ENCODE results near the gene EFNA5.

EFNA5 gene

DNA sequence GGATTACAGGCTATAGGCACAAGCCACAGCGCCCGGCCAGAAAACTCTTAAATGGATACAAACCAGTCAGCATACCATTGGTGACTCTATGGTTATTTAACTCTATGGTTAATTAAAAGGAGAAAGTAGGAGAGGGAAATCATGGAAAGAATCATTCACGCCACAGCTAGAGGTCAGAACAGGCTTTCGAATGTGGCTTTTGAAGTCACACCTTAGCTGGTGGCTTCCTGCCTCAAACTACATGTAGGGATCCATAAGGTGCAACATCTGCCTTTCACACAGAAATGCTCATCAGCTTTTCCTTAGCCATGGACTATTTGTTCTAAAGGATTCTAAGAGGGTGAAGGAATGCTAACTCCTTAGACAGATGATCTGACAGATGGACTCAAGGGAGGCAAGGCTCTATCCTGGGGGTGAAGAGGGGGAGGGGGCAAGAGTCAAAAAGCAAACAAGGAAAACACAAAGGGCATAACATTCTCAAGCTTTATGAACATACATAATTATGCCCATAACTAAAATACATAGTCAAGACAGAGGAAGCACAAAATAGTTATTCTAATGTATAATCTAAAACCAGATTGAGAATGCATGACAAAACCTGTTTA is 130.9 kb downstream of the EFNA5 start:
- peaks cover 13% of the 10 kb centered on the region for H3K27me3 Mint-ChIP-seq (ENCODE audit: low read depth)
- H3K9me3 Mint-ChIP-seq = no peaks in the 10 kb centered on the region
- DNase-seq (ENCODE audit: low spot score) = no peak
- no peak overlapping the region for H3K4me3 Mint-ChIP-seq
- peaks cover 3% of the 10 kb centered on the region for H3K4me1 Mint-ChIP-seq (ENCODE audit: low read depth)
- no peaks in the 10 kb centered on the region for H3K36me3 Mint-ChIP-seq (ENCODE audit: low read depth)
- no peak overlapping the region for H3K27ac Mint-ChIP-seq

DNA sequence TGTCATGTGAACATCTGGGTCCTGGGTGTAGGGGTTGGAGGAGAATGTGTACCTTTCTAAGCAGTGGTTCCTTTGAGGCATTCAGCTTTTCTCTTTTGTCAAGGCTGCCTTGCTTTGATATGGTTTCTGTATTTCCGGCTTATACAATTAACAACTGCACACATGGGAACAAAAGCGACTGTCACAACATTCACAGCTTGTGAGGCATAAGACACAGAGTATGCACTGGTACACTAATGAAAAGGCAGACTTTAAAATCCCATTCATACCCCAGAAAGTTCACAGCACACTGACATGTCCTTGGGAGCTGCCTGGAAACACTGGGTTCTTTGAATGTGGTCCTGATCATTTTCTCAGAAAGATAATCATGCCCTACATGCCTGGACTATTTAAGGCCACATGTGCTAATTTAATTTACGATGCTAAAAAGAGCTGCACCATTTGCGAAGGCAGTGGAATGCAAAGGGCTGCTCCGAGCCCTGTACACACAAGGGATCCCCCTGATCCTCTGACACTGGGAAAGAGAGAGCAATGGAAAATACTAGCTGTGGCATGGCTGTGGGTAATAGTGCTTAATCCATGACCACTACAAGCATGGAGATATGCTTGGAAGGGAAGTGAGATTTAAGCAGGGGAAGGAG is 131.8 kb downstream of the EFNA5 start:
- peaks cover 3% of the 10 kb centered on the region for H3K4me1 Mint-ChIP-seq (ENCODE audit: low read depth)
- peaks cover 12% of the 10 kb centered on the region for H3K27me3 Mint-ChIP-seq (ENCODE audit: low read depth)
- no peak for DNase-seq (ENCODE audit: low spot score)
- no peak overlapping the region for H3K4me3 Mint-ChIP-seq
- H3K36me3 Mint-ChIP-seq (ENCODE audit: low read depth) = no peaks in the 10 kb centered on the region
- H3K9me3 Mint-ChIP-seq = no peaks in the 10 kb centered on the region
- H3K27ac Mint-ChIP-seq = no peak overlapping the region

GRCh38 chr5:107538331-107538730 is 132.4 kb downstream of the EFNA5 start:
- H3K4me3 Mint-ChIP-seq = no peak overlapping the region
- no peaks in the 10 kb centered on the region for H3K9me3 Mint-ChIP-seq
- no peaks in the 10 kb centered on the region for H3K36me3 Mint-ChIP-seq (ENCODE audit: low read depth)
- H3K27me3 Mint-ChIP-seq (ENCODE audit: low read depth) = peaks cover 10% of the 10 kb centered on the region
- no peak for DNase-seq (ENCODE audit: low spot score)
- peaks cover 3% of the 10 kb centered on the region for H3K4me1 Mint-ChIP-seq (ENCODE audit: low read depth)
- H3K27ac Mint-ChIP-seq = no peak overlapping the region

DNA sequence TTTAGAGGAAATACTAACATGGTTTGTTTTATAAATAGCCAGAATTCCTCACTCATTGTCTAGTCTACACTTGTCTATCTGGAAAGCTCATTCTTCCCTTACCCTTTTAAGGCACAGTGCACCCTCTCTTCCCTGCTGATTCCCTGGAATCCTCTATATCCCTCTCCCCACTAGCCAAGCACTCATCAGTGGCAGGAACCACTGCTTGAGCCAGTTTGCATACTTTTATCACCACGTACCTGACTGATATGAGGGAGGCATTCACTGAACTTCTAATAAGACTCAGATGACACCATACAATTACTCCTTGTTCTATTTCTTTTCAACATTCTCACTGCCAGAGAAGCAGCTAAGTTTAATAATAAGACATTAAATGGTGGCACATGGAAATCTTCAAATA is 134.9 kb downstream of the EFNA5 start:
- H3K4me1 Mint-ChIP-seq (ENCODE audit: low read depth) = peaks cover 3% of the 10 kb centered on the region
- no peak for DNase-seq (ENCODE audit: low spot score)
- no peak overlapping the region for H3K27ac Mint-ChIP-seq
- H3K27me3 Mint-ChIP-seq (ENCODE audit: low read depth) = peaks cover 2% of the 10 kb centered on the region
- H3K36me3 Mint-ChIP-seq (ENCODE audit: low read depth) = no peaks in the 10 kb centered on the region
- no peak overlapping the region for H3K4me3 Mint-ChIP-seq
- no peaks in the 10 kb centered on the region for H3K9me3 Mint-ChIP-seq

- Mint-ChIP-seq H3K27ac (no peak overlapping the region), H3K27me3 (ENCODE audit: low read depth) (no peaks in the 10 kb centered on the region), H3K4me3 (no peak overlapping the region), H3K9me3 (no peaks in the 10 kb centered on the region), H3K36me3 (ENCODE audit: low read depth) (no peaks in the 10 kb centered on the region), H3K4me1 (ENCODE audit: low read depth) (peaks cover 3% of the 10 kb centered on the region)
- DNase-seq (ENCODE audit: low spot score) = no peak
These were observed 136.5 kb downstream of the EFNA5 start for GRCh38 chr5:107533910-107534876.

DNA sequence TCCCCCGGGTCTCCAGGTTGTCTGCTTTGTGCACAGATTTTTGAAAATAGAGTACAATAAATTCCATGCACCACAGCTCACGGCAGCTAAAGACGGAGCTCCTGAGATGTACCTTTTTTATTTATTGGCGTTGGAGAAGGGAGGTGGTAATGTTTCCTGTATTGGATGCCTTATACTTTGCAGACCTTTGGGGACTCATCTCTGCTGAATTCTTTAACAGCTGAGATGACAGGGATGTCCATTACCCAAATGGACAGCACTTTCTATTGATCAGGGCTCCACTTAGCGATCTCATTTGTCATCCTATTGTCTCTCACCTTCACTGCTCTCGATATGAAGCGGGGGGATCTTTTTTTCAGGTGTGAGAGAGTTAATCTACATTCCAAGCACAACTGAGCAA is 137.8 kb downstream of the EFNA5 start:
- Mint-ChIP-seq H3K27ac (no peak overlapping the region), H3K4me3 (no peak overlapping the region), H3K4me1 (ENCODE audit: low read depth) (no peaks in the 10 kb centered on the region), H3K9me3 (no peaks in the 10 kb centered on the region), H3K36me3 (ENCODE audit: low read depth) (no peaks in the 10 kb centered on the region), H3K27me3 (ENCODE audit: low read depth) (no peaks in the 10 kb centered on the region)
- DNase-seq (ENCODE audit: low spot score) = no peak

DNA sequence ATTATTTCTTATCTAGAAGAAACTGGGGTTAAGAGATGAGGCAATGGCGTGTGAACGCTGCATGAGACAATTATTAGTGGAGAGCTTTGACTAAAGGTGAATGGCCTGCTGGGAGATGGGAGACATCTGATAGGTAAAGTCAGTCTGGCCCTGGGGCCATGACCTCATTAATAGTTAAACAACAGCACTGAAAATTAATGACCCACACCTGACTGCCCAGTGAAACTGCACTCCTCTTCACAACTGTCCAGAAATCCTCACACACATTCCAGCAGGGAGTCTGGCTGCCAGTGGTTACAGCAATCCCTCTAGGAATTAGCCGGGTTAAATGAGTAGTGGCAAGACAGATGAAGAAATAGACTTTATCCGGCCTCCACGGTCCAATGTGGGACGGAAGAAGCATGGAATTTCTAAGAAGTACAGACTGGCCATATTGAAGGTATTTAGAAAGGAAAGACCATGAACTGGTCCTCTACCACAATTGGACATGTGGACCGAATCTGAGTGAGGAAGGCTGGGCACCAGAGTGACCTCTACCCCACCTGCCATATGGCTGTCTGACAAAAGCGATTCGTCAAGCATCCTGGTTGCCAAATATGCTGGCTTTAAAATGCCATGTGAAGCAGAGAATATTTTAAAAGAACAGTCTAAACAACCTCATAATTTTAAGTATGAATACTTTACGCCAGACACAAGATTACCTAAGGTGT is 138.4 kb downstream of the EFNA5 start:
- Mint-ChIP-seq H3K9me3 (no peaks in the 10 kb centered on the region), H3K4me1 (ENCODE audit: low read depth) (no peaks in the 10 kb centered on the region), H3K4me3 (no peak overlapping the region), H3K27me3 (ENCODE audit: low read depth) (no peaks in the 10 kb centered on the region), H3K36me3 (ENCODE audit: low read depth) (no peaks in the 10 kb centered on the region), H3K27ac (no peak overlapping the region)
- no peak for DNase-seq (ENCODE audit: low spot score)

DNA sequence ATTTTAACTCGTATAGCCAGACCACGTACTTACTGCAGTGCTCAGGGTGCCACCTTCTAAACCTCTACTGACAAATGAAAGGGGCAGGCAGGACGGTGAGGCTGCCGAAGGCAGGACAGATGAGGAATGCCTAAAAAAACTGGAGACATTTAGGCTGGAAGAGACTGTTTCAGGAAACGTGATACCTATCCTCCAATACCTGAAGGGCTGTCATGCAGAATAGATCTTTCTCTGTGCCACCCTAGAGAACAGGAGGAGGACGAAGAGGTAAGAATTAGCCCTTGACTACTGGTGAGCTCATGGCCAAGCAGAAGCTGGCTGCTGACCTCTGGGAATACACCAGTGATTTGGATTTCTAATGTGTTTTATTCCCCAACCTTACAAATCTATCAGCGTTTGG is 139.4 kb downstream of the EFNA5 start:
- Mint-ChIP-seq H3K4me3 (no peak overlapping the region), H3K36me3 (ENCODE audit: low read depth) (no peaks in the 10 kb centered on the region), H3K27me3 (ENCODE audit: low read depth) (no peaks in the 10 kb centered on the region), H3K9me3 (no peaks in the 10 kb centered on the region), H3K4me1 (ENCODE audit: low read depth) (no peaks in the 10 kb centered on the region), H3K27ac (no peak overlapping the region)
- DNase-seq (ENCODE audit: low spot score) = no peak

DNA sequence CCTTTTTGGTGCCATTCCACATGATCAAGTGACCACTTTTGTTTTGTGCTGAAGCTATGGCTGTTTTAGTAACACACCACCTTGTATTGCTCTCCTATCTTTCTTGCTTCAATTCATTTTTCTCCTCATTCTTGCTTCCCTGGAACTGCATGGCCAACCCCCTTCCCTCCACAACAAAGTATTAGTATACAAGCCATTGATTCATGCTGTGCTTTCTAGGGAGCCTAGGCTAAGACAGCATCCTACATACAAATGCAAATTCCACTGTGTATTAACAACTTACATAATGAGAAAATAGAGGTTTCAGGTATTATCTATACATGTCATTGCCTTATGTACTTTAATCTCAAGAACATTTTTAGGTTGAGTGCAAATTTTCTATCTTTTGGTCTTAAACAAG is 141.1 kb downstream of the EFNA5 start:
- Mint-ChIP-seq H3K4me1 (ENCODE audit: low read depth) (no peaks in the 10 kb centered on the region), H3K4me3 (no peak overlapping the region), H3K36me3 (ENCODE audit: low read depth) (no peaks in the 10 kb centered on the region), H3K27ac (no peak overlapping the region), H3K27me3 (ENCODE audit: low read depth) (no peaks in the 10 kb centered on the region), H3K9me3 (no peaks in the 10 kb centered on the region)
- DNase-seq (ENCODE audit: low spot score) = no peak

DNA sequence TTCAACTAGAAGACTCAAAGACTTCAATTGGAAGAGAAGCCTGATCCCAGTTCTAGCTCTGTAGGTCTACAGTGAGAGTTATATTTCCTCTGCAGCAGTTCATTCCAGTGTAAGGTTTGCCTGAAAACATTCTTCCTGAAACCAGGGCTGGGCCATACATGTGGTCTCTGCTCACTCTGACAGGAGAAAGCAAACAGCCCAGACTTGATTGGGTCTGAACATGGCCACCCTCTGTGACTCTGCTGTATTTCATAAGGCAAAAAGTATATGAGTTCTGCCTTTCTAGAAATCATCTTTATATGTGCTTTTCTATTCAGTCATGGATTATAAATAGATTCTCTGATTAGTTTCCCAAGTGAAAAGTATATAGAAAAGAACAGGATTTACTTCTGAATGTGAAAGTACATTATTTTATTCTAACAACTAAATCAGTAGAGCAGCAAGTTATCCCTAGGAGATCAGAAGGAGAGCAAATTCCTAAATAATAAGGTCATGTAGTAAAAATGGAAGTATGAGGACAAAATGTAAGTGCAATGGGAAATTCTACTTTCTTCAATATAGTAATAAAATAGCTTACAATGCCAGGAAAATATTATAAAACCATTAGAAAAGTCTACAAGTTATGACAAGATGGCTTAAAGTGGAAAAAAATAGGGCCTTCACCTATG is 144.3 kb downstream of the EFNA5 start:
- Mint-ChIP-seq H3K27me3 (ENCODE audit: low read depth) (no peaks in the 10 kb centered on the region), H3K4me1 (ENCODE audit: low read depth) (no peaks in the 10 kb centered on the region), H3K9me3 (no peaks in the 10 kb centered on the region), H3K4me3 (no peak overlapping the region), H3K36me3 (ENCODE audit: low read depth) (no peaks in the 10 kb centered on the region), H3K27ac (no peak overlapping the region)
- no peak for DNase-seq (ENCODE audit: low spot score)

- Mint-ChIP-seq H3K27me3 (ENCODE audit: low read depth) (no peaks in the 10 kb centered on the region), H3K4me3 (no peak overlapping the region), H3K9me3 (no peaks in the 10 kb centered on the region), H3K27ac (no peak overlapping the region), H3K36me3 (ENCODE audit: low read depth) (no peaks in the 10 kb centered on the region), H3K4me1 (ENCODE audit: low read depth) (no peaks in the 10 kb centered on the region)
- no peak for DNase-seq (ENCODE audit: low spot score)
These were observed 146.6 kb downstream of the EFNA5 start for GRCh38 chr5:107524111-107524510.

DNA sequence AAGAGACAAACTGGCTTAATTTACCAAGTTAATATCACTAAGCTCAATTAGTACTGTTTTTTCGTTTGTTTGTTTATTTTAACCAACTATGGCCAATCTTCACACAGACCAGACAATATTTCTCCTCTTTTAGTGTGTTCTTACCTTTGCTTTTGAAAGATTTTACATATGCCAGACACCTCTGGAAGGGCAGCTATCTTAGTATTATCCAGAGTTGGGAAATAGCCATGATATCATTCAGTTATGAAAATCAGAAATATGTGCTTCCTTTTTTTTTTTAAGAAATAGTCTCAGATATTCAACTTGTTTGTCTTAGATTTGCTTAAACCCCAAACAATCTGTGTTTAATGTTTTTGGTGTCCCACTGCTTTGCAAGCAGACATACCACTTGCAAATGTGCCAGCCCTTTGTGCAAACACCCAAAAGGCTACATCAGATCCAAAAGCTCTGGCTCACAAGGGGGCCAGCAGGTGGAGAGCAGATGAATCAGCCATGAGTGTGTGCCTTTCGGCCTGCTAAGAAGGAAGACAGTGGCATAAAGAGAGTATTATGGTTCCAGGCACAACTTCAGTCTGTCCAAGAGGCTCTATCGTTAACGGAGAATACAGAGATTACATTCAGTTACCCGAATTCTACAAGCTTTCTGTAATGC is 147.6 kb downstream of the EFNA5 start:
- Mint-ChIP-seq H3K27me3 (ENCODE audit: low read depth) (no peaks in the 10 kb centered on the region), H3K9me3 (no peaks in the 10 kb centered on the region), H3K4me3 (no peak overlapping the region), H3K4me1 (ENCODE audit: low read depth) (no peaks in the 10 kb centered on the region), H3K27ac (no peak overlapping the region), H3K36me3 (ENCODE audit: low read depth) (no peaks in the 10 kb centered on the region)
- no peak for DNase-seq (ENCODE audit: low spot score)

DNA sequence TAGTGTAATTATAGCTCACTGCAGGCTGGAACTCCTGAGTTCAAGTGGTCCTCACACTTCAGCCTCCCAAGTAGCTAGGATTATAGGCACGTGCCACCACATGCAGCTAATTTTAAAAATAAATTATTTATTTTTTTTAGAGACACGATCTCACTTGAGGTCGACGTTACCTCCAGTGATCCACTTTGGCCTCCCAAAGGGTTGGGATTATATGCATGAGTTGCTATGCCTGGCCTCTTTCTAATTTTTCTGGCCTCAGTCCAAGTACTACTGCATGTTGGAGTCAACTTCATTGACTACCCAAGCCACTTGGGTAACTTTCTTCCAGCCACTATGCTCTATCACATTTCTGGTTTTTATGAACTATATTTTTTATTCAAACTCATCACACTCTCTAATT is 148.3 kb downstream of the EFNA5 start:
- no peak overlapping the region for H3K4me3 Mint-ChIP-seq
- H3K36me3 Mint-ChIP-seq (ENCODE audit: low read depth) = no peaks in the 10 kb centered on the region
- H3K9me3 Mint-ChIP-seq = no peaks in the 10 kb centered on the region
- H3K27me3 Mint-ChIP-seq (ENCODE audit: low read depth) = no peaks in the 10 kb centered on the region
- H3K27ac Mint-ChIP-seq = no peak overlapping the region
- no peaks in the 10 kb centered on the region for H3K4me1 Mint-ChIP-seq (ENCODE audit: low read depth)
- no peak for DNase-seq (ENCODE audit: low spot score)
